SHP77 treated with DMSO at 0.1 percent for 48 hours (cell line): ENCODE measurements around the gene PTPRJ.
A peak's percentile ranks its signal among the peaks of the same experiment; 100 is the strongest.

Source experiments
- DNase-seq: peaks from one replicate; lab custom pipeline; 2025; lab: John Stamatoyannopoulos, UW

The PTPRJ gene

DNA sequence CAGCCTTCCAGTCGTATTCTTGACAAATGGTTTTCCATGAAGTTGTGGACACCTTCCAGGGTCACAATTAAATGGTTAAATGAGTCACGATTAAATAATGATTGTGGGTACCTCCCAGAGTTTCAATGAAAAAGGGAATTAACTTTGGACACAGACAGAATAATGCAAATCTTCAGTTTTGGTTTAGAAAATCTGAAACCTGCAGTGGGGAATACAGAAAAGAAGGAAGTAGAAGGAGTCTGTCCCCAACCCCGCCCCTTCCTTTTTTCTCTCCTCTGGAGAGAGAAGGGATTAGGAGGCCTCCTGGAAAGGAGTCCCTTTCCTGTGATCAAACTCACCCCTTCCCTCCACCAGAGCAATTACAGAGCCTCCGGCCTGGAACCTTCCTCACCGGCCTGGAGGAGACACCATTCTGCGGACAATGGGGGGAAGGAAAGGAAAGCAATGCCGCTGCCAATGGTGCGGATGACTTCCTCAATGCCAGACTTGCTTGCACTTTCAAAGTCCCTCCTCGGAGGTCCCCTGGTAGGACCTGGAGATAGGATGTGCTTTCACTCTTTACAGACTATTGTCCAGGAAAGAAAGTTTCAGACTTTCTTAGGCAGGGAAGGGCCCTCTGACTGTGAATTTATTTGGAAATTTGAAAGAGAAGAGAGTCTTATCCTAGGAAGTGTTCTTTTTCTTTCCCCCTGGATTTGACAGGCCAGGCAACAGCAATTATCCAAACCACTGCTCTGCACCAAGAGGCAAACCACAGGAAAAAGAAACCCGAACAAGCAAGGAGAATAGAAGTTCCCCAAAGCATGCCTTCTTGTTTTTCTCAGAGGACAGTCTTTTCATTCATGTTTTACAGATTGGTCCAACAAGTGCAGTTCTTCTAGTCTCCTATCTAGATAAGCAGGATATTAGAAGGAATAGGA is 86.8 kb downstream of the PTPRJ start:
- DNase-seq, result no peak

DNA sequence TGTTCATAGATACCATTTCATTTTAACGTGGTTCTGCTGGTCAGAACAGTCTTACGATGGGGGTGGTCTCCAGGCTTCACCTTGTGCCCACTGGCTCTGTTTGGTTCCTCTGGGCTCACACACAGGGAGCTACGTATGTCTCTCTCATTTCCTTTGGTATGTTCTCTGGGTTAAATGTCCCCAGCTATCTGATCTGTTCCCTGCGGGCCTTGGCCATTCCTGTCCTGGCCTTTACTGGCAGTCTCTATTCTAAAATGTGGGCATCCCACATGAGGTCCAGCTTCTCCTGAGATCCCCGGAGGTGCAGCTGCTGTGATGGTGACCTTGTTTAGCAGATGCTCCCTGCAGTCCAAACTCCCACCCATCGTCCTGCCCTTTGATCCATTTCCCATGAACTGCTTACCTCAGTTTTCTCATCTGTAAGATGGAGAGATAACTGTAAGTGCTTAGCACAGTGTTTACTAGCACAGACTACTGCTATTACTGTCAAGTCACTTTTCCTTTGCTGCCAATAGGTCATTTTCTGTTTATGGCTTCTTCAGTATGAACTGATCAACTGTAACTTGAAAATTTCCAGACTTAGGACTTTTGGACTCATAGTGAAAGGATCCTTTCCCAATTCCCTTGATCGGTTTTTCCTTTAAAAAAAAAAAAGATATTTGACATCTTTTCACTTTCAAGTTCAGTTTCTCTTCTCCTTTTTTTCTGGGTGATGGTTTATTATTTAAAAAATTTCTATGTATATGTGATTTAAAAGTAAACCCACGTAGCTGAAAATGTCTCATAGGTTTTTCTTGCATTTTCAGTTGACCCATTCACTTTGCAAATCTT is 92.9 kb downstream of the PTPRJ start:
- DNase-seq, result no peak

DNA sequence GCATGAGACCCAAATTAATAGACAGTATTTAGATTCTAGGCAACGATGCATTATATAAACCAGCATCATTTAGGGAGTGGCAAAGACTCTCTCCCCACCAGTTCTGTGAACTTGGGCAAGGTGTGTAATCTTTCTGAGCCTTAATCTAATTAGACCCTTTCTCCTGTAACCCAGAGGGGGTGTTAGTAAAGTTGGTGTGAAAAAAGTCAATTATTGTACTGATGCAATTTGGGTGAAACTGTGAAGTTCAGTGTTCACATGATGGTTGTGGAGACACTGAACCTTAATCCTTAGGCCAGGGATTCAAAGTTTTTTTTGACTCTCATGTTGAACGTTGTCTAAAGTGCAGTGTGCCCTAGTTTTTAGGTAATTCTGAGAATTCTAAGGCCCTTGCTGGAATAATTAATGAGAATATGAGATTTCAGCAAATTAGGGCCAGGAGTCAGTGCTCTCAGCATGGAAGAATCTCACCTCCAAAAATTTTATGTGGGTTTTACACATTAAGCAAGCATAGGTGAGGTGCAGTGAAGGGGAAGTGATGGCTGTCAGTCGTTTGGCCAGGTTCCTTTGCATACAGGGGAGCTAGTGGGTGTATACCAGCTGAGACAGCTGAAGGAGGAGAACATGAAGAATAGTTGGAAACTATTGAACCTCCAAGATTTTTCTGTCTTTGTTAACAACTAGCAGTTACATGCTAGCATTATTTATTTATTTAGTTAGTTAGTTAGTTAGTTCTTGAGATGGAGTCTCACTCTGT is 94.2 kb downstream of the PTPRJ start:
- no peak for DNase-seq

GRCh38 chr11:48075637-48076036 is 95.3 kb downstream of the PTPRJ start:
- no peak for DNase-seq

DNA sequence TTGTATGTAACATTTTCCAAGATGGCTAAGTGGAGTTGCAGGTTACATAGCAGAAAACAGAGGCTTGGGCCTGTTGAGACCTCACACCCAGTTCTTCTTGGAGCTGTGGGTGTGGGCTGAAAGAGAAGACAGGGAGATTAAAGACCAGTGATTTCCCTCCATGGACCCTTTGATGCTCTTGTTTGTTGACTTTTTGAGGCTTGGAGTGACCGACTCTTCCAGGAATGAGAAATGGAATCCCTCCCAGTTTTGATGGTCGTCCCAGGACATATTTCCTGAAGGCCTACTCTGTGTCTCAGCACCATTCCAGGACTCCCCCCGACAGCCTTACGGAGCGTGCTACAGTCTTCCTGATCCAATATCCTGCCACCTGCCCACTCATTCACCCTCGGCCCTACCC is 96.9 kb downstream of the PTPRJ start:
- no peak for DNase-seq

DNA sequence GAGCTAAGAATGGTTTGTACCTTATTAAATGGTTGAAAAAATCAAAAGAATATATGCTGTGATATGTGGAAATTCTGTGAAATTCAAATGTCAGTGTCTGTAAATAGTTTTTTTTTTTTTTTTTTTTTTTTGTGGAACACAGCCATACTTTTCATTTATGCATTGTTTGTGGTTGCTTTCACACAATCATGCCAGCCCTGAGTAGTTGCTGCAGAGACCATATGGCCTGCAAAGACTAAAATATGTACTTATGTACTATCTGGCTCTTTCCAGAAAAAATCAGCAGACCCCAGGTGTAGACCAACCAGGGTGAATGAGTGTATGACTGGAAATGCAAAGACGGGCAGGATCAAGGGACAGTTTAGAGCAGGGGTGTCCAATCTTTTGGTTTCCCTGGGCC is 98.3 kb downstream of the PTPRJ start:
- DNase-seq, result no peak

GRCh38 chr11:48079596-48079995 is 99.2 kb downstream of the PTPRJ start:
- no peak for DNase-seq

DNA sequence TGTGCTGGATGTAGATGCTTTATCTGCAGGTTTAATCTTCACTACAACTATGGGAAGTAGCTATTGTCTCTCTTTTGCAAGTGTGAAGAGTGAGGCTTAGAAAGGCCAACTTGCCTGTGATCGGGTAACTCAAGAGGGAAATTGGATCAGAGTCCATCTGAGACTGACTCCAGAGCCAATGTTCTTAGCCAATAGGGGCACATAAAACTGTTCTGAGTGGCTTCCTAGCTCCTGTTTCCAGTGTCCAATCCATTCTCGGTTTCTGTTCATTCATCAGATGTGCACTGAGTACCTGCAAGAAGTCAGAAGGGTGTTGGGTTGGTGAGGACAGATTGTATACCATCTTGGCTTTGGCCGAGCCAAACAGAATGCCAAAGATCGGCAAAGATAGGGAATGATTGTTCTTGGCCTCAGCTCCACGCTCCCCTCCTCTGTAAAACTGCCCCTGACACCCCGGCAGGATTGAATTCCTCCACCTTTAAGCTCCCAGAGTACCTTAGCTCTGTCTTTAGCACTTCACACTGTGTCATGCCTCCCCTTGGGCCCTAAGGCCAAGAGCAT is 100.0 kb downstream of the PTPRJ start:
- no peak for DNase-seq

GRCh38 chr11:48081151-48082010 is 101.0 kb downstream of the PTPRJ start:
- DNase-seq, result no peak

DNA sequence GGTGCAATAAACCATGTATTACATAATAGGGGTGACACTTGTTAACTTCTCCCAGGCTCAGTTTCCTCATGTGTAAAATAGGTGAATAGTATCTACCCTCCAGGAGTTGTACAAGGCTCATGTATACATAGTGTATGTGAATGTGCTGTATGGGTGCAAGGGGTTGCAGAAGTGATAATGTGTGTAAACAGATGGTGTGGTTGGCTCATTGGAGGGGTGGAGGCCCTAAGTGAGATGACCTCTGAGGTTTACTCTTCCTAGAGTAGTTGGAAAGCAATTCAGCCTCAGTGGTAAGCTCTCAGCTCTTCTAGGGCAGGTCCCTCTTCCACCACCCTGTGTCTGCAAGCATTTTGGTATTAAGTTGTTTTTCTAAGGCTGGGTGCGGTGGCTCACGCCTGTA is 102.4 kb downstream of the PTPRJ start:
- DNase-seq, result no peak

- DNase-seq, result no peak
These were observed 103.1 kb downstream of the PTPRJ start for GRCh38 chr11:48083421-48083820.

GRCh38 chr11:48085688-48086087 is 105.3 kb downstream of the PTPRJ start:
- DNase-seq, result no peak

DNA sequence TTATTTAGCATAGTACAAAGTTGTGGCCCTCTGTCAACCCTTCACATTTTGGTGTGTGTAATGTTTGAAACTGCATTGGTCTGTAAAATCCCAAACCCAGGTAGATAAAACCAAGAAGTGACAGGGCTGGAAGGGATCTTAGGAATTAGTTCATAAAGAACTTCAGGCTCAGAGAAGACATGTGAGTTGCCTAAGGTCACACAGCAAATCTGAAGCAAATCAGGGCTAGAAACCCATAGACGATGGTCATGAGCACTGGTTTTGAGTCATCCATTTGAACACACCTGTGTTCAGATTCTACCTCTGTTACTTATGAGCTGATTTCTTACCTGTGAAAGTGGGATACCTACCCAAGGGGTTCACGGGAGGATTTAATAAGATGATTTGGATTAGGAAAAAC is 107.1 kb downstream of the PTPRJ start:
- DNase-seq, result no peak

DNA sequence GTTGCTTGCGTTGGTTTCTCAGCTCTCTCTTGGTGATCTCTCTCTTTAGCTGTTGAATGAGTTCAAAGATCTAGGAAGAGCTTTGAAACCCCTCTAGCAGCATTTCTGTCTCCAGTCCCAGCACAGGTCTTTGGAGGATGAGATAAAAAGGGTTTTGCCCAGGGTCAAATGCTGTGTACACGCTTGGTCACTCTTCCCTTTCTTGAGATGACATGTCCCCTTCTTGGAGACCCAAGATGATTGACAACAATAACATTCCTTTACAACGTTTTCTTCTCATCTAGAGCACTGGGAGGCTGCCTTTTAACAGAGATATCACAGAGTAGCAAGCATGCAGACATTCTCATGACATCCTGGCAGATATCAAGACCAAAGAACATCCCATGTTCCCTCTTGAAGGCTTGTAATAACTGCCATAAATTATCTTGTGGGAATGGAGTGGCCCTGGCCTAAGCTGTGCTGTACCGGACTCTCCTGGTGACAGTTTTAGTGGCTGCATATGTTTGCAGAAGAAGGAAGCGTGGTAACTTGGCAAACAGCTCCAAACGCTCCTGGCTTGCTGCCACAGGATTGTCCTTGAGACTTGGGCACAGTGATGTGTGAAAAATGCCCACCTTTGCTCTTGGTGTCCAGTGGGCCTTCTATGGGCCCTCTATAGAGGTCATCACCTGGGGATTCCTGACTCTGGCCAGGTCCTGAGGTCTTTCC is 107.8 kb downstream of the PTPRJ start:
- DNase-seq, result peak; percentile 73

GRCh38 chr11:48088682-48089050 is 108.3 kb downstream of the PTPRJ start:
- no peak for DNase-seq

DNA sequence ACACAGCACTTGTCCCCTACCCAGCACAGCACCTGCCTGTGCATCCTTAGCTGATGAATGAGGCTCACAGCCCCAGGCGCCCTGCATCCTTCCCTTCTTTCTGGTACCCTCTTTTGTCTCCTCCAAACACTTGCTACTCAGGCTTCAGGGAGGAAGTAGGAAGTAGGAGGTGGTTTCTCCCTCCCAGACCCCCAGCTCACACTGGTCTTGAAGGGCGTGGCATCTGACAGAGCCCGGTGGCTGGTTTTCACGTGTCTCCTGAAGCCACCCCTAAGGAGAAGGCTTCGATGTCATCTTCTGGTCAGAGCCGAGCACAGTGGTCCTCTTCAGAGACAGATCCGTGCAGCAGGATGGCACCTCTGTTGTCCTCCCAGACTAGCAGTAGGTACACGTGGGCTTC is 109.8 kb downstream of the PTPRJ start:
- no peak for DNase-seq

DNA sequence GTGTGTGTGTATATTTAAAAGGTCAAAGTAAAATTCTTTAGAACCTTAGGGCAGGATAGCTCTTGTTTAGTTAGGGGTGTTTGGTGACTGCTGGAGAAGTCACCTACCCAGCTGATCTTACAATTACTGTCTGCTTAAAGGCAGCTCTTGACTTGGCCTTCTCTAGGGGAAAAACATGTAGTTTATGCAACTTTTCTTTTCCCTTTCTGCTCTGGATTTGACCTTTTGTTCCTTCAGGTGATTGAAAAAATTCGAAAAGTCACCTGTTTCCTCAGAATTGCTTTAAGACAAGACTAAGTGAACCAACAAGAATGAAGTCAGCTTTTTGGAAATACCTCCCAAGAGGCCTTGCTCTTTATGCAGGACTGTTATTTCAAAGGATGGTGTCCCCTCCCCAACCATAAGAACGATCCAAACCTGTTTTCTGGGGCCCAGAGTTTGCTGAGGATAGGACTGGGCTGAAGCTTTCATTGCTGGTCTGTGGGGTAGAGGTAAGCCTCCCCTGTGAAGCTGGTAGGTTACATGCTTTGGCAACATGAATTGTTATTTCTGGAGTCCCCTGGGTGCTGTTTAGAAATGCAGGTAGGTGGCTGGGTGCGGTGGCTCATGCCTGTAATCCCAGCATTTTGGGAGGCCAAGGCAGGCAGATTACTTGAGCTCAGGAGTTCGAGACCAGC is 111.2 kb downstream of the PTPRJ start:
- DNase-seq, result no peak

GRCh38 chr11:48093323-48093722 is 113.0 kb downstream of the PTPRJ start:
- DNase-seq, result no peak

DNA sequence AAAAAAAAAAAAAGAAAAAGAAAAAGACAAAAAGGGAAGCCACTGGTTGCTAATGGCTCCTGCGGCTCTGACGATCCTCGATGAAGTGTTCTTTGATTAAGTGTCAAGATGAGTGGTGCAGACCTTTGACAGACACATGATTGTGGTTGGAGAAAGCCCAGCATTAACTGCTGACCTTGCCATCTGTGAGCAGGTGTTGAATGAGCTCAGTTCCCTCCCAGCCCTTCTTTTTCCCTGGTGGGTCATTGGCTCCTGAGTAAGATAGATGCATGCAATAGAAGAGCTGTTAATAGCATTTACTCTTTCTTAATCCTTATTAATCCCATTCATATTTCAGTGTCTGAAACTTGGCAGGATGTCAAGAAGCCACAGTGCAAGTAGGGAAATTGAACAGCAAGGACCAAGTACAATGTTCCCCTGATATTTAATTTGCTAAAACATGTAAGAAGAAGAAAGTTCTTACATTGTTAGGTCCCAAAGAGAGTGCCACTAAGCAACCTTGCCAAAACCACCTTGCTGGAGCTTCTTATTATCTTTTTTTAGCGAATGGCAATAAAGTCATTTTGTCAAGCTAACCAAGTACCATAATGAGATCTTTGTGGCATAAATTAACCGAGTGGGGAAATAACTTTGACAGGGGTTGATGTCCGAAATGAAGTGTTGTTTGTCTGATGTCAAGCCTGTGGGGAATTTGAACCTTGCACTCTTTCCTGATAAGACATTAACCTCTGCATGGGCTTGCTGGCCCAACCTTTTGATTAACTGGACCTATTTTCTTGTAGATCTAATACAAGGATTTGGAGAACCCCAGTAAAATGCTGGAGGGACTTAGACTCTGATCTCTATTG is 113.7 kb downstream of the PTPRJ start:
- peak; percentile 54 for DNase-seq
